GM21447 (cell line): Measurements from ENCODE around the gene OR8K5.
"Not testable (repeated sequence)": the region's sequence is repeated elsewhere in the genome, so short reads cannot be mapped to it uniquely, and the experiment has no call there.

ENCODE experiments used
- ATAC-seq: cut with Tn5 transposase; IDR thresholded peaks from one replicate; pipeline ENCODE4 v1.9.1; 2021; ENCODE audit not compliant: unreplicated experiment

The OR8K5 gene, protein sequence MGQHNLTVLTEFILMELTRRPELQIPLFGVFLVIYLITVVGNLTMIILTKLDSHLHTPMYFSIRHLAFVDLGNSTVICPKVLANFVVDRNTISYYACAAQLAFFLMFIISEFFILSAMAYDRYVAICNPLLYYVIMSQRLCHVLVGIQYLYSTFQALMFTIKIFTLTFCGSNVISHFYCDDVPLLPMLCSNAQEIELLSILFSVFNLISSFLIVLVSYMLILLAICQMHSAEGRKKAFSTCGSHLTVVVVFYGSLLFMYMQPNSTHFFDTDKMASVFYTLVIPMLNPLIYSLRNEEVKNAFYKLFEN

DNA sequence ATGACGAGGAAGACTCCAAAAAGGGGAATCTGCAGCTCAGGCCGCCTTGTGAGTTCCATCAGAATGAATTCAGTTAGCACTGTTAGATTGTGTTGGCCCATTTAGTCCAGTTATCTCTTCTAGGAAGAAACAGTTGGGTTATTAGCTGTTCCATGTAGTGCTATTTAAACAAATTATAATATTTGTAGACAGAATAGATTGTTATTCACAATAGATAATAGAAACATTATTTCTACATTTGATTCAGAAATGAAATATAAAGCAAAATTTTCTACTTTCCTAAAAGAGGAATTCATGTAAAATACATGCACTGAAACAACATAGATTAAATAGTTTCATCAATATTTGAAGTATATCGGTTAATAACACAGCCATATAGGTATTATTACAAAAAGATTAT is at the start of gene OR8K5:
Gene OR8K5 (minus strand): TSS at position 101 of the 400 bp plus-strand sequence. CDS start 0 bp downstream, at position 101.
- ATAC-seq, result no peak

DNA sequence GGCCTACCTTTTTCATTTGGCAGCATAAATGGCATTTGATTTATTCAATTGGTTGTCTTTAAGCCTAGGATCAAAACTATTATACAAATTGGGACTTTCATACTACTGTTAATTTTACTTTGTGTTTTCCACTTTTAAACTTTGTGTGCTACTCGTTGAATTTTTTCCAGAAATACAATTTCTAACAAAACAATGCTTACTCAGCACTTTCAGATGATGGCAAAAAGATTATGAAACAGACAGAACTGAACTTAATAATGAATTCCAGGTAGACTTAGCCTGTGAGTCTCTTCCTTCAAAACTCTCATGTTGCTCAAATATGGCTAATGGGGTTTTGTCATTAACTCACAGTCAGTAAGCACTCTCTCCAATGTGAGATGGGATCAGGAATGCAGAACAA is 47.7 kb upstream of the OR8K5 start:
- no peak for ATAC-seq

DNA sequence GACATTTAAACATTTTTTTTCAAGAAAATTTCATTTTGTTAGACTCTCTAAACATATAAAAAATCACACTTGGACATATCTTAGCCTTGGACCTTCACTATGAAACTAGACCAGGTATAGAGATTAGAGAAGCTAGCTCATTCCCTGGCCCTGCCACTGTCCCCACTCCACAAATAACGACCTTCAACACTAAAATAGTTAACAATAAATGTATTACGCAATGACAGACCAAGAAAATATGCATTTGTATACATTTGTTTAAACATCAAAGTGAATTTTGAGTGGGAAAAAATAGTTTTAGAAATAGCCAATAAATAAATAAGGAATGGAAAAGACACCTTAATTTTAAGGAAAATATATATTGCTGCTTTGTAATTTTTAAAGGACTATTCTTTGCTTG is 37.2 kb upstream of the OR8K5 start:
- ATAC-seq, result no peak

DNA sequence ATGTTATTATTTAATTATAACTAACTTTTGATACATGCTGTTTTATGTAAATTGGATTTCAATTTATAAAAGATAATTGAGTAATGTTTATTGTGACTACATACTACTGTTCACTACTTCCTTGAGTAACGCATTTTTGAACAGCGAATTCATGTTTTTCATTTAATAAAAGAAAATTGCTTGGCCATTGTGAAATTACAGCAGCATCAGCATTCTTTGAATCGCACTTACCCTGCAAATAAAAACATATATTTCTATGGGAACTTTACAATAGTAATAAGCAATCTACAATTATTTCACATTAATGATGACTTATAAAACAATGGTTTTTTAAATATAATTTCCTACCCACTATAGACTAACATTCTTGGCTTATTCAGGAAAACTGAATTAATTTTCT is 36.6 kb upstream of the OR8K5 start:
- no peak for ATAC-seq

DNA sequence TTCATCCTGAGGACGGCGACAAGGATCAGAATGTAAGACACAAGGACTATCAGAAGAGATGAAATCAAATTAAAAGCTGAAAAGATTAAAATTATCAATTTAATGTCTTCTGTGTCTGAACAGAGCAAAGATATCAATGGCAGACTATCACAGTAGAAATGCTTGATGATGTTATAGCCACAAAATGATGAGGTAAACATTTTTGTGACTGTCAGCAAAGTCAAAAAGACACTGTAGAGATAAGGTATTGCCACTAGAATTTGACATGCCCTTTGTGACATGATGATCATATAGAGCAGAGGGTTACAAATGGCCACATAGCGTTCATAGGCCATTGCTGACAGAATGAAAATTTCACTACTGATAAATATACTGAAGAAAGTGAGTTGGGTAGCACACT is 28.5 kb upstream of the OR8K5 start:
- ATAC-seq, result no peak

DNA sequence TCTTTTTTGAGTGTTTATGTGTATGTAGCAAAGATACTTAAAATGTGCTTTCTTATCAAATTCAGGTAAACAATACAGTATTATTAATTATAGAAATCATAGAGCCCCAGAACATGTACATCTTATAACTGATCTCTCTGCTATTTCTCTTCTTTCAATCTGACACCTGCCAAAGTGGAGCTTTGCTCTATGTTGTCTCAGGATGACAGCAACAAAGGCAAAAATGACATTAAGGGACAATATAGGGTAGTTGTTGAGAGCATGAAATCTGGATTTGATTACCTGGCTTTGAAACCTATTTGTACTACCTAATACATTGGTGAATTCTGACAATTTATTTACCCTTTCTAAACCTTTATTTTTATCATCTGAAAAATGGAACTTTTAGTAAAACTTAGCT is 23.3 kb upstream of the OR8K5 start:
- no peak for ATAC-seq

DNA sequence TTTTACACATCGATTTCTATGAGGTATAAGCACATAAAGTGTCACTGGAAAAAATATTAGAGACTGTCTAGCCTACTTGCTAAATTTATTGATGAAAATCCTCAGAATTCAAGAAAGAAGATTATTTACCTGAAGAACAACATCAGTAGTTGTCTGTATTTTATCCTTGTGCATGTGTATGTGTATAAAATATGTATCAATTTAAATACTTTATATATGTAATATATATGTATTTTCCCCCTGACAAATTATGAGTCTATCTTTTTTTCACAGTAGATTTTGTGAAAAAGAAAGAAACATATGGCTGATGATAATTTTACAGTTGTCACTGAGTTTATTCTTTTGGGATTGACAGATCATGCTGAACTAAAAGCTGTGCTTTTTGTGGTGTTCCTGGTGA is 16.2 kb upstream of the OR8K5 start, which contains the start of gene OR5J2:
Gene OR5J2 (plus strand): TSS at position 301 of the 400 bp plus-strand sequence. CDS start 0 bp downstream, at position 301.
- ATAC-seq, result no peak

DNA sequence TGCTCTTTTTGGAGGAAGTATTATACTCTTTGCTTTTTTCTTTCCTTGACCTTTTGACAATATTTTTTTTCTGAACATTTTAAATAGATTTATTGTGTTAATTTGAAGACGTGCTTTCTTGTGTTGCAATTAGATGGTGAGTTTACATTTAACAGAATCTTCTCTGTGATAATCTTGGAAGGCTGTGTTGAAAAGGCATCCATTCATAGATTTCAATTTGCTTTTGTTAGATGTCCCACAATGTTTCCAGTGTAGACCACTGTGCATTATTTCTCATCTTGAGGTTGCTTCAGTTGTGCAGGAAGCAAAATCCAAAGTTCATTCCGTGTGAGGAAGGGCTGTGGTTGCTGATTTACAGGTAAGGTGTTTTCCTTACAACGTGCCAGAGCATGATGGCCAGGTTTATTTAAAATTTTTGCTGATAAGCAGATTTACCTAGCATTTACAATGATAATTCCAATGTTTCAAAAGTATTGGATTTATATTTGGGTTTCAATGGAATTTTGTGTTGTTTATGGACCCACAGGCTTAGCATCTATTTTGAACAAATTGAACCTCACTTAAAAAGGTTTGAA is 12.2 kb upstream of the OR8K5 start:
- no peak for ATAC-seq

DNA sequence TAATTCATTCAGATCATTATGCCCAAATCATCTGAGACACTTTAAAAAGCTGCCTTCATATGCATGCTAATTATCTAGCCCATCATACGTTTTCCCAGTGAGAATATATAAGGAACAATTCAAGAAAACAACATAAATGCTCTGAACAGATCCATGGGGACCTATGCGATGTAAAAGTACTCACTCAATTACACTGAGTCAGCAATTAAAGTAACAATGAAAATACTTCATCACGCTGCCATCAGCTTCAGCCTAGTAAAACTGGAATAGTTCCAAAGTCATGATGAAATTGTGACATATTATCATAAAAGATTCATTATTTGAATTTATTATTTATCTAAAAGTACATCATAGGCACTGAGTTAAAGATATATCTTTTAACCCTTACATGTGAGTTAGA is 3.7 kb upstream of the OR8K5 start:
- ATAC-seq, result no peak

DNA sequence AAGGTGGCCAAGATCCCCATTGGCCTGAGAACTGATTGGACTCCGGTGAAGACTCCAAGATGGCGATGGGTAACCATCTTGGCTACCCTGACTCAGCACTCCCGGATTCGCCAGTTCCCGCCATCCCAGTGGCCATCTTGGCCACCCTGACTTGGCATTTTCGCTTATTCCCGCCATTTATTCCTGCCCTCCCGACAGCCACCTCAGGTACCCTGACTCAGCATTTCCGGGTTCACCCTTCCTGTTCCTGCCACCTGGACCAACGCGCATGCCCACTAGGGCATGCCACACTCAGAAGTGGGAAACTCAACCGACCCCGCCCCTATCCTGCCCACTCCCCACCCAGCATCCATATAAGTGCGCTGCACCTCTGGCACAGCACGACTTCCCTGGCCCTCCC is 7.8 kb downstream of the OR8K5 start:
- no peak for ATAC-seq

DNA sequence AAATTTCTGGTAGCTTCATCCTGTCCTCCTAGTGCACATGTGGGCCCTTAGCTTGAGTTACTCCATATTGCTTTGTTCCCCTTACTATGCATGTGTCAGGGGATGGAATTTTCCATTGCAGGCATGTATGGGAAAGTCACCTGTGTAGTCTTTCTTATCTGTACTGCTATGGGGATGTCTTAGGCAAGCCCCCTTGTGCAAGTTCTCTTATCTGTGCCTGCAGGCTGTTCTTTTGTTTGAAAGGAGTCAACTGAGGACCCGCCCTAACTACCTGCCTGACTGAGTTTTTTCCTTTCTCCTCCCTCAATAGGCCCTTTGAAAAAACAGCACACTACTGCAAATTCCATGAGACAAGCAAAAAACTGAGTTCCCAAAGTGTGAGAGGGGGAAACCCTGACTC is 8.7 kb downstream of the OR8K5 start:
- no peak for ATAC-seq

DNA sequence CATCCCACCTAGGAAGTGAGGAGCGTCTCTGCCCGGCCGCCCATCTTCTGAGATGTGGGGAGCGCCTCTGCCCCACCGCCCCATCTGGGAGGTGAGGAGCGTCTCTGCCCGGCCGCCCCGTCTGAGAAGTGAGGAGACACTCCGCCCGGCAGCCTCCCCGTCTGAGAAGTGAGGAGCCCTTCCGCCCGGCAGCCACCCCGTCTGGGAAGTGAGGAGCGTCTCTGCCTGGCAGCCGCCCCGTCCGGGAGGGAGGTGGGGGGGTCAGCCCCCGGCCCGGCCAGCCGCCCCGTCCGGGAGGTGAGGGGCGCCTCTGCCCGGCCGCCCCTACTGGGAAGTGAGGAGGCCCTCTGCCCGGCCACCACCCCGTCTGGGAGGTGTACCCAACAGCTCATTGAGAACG is 16.4 kb downstream of the OR8K5 start:
- ATAC-seq, result not testable (repeated sequence)

DNA sequence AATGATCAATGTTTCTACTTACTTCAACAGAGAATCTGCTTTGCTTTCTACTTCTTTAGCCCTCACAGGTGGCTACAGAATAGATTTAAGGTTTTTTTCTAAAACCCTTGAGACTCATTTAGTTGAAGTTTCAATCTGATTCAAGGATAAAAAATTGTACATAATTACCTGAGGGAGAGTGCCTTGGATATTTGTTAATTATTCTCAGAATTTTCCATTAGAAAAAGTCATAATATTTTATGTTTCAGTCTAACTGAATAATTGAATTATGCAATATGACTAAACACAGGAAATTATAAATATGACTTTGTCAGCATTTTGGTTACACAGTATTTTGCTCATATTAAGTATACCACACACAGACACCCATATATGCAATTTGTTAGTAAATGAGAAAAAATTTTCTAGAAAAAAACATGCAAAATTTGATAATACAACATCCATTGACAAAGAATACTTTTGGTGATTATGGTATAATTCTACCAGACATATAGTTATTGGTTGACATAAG is 19.9 kb downstream of the OR8K5 start, which contains the start of gene OR8J3:
Gene OR8J3 (minus strand): TSS at position 51 of the 511 bp plus-strand sequence. CDS start 2,483 bp downstream, outside the sequence.
- ATAC-seq, result no peak

DNA sequence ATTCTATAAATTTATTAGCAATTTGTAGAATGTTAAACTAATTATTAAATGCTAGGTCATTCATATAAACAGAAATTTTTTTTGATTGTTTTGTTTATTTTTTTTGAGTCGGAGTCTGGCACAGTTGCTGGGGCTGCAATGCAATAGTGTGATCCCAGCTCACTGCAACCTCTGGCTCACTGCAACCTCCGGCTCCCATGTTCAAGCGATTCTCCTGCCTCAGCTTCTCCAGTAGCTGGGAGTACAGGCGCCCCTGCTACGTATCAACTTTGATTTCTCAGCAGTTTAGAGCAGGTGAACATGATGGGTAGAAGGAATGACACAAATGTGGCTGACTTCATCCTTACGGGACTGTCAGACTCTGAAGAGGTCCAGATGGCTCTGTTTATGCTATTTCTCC is 38.0 kb downstream of the OR8K5 start, which contains the start of gene OR8H3:
Gene OR8H3 (plus strand): TSS at position 301 of the 400 bp plus-strand sequence. CDS start 0 bp downstream, at position 301.
- no peak for ATAC-seq
